Cerebellar cortex (tissue), 1 donor: ENCODE data around the gene KRTAP10-10.
"Not testable (repeated sequence)": the region's sequence is repeated elsewhere in the genome, so short reads cannot be mapped to it uniquely, and the experiment has no call there.

Experiments used
- DNase-seq: peaks from one replicate; pipeline ENCODE4 v3.0.0-alpha.2; 2015; ENCODE audit warnings: low spot score

KRTAP10-10 gene

GRCh38 chr21:44627181-44627822 lies 9.9 kb upstream of the KRTAP10-10 start:
- DNase-seq, result peak; percentile 5

- DNase-seq, result not testable (repeated sequence)
These were observed 9.3 kb upstream of the KRTAP10-10 start for GRCh38 chr21:44627831-44628233.

- no peak for DNase-seq
These were observed 8.3 kb upstream of the KRTAP10-10 start for GRCh38 chr21:44628707-44629391.

GRCh38 chr21:44630440-44630839 lies 6.7 kb upstream of the KRTAP10-10 start:
- no peak for DNase-seq

GRCh38 chr21:44632067-44632466 lies 5.1 kb upstream of the KRTAP10-10 start:
- DNase-seq, result no peak

- no peak for DNase-seq
These were observed 743 bp upstream of the KRTAP10-10 start for GRCh38 chr21:44636209-44637017.

- DNase-seq, result not testable (repeated sequence)
These were observed 744 bp downstream of the KRTAP10-10 start for GRCh38 chr21:44637851-44638348.

GRCh38 chr21:44638506-44639330 lies 1.6 kb downstream of the KRTAP10-10 start:
- DNase-seq, result not testable (repeated sequence)

GRCh38 chr21:44639331-44639655 lies 2.1 kb downstream of the KRTAP10-10 start:
- no peak for DNase-seq

- DNase-seq, result no peak
These were observed 3.6 kb downstream of the KRTAP10-10 start for GRCh38 chr21:44640761-44641160.

GRCh38 chr21:44643741-44644310 lies 6.7 kb downstream of the KRTAP10-10 start:
- no peak for DNase-seq

GRCh38 chr21:44644878-44645277 lies 7.7 kb downstream of the KRTAP10-10 start:
- DNase-seq, result no peak

- peak; percentile 18 for DNase-seq
These were observed 9.4 kb downstream of the KRTAP10-10 start, which contains the start of gene KRTAP10-11 for GRCh38 chr21:44646366-44647221. Gene KRTAP10-11 (plus strand): TSS chr21:44646414. CDS start chr21:44646459, 45 bp downstream.

- no peak for DNase-seq
These were observed 10.0 kb downstream of the KRTAP10-10 start for GRCh38 chr21:44647222-44647552.

- no peak for DNase-seq
These were observed 11.6 kb downstream of the KRTAP10-10 start for GRCh38 chr21:44648557-44649311.

GRCh38 chr21:44649521-44650100 lies 12.5 kb downstream of the KRTAP10-10 start:
- DNase-seq, result no peak

GRCh38 chr21:44650265-44650972 lies 13.3 kb downstream of the KRTAP10-10 start:
- DNase-seq, result no peak

- no peak for DNase-seq
These were observed 14.0 kb downstream of the KRTAP10-10 start for GRCh38 chr21:44650973-44651675.
